Lower lobe of right lung (tissue), 2 donors: ENCODE results near the gene C14orf93. TPM values are rescaled to one million over a fixed set of nuclear protein-coding genes. Genes with fewer than 3 reads are reported as not detected.

ENCODE experiments used
- ATAC-seq, 2 donors: fragments of 200-7000 bp; cut with Tn5 transposase; one replicate each; pipeline ENCODE4 v1.9.1; 2020 to 2022; ENCODE audit warnings: mild to moderate bottlenecking in 2 of 2, moderate library complexity in 2 of 2
- DNase-seq: peaks from one replicate; pipeline ENCODE4 v3.0.0-alpha.2; 2020
- H3K27ac ChIP-seq: fragments of 200-600 bp; one replicate; pipeline ENCODE4 v1.8.0; 2022
- H3K27me3 ChIP-seq: fragments of 200-600 bp; one replicate; pipeline ENCODE4 v1.8.0; 2022; ENCODE audit warnings: low read depth
- H3K36me3 ChIP-seq: fragments of 200-600 bp; one replicate; pipeline ENCODE4 v1.8.0; 2022; ENCODE audit warnings: mild to moderate bottlenecking
- H3K4me1 ChIP-seq: fragments of 200-600 bp; one replicate; pipeline ENCODE4 v1.8.0; 2022
- H3K4me3 ChIP-seq: fragments of 200-600 bp; one replicate; pipeline ENCODE4 v1.8.0; 2022; ENCODE audit warnings: mild to moderate bottlenecking
- H3K9me3 ChIP-seq: fragments of 200-600 bp; one replicate; pipeline ENCODE4 v1.8.0; 2022
- intact Hi-C: fragments of 100-400 bp; cut with DNase I; formaldehyde crosslinking; loops from one replicate; pipeline ENCODE4 v1.11.0; 2022
- total RNA-seq: library from RNA; stranded (reverse); fragmentation: NEBNext Ultra II Directional; extraction: Animal tissue kit (Norgen Biotek cat#: 25700); gene quantifications from one replicate; pipeline ENCODE4 v1.2.1, GENCODE V29; 2021
- TF ChIP-seq, protein P1 (sequence below): fragments of 200-600 bp; IDR thresholded peaks from one replicate; pipeline ENCODE4 v1.8.0; 2022; ENCODE audit warnings: antibody characterized with exemption, mild to moderate bottlenecking
- donor health status: DM: no; HTN: yes; CAD: no; lungs with severe emphysema.

Gene C14orf93
- total RNA-seq, 1 donor from 2014 or later: 9.8 TPM

DNA sequence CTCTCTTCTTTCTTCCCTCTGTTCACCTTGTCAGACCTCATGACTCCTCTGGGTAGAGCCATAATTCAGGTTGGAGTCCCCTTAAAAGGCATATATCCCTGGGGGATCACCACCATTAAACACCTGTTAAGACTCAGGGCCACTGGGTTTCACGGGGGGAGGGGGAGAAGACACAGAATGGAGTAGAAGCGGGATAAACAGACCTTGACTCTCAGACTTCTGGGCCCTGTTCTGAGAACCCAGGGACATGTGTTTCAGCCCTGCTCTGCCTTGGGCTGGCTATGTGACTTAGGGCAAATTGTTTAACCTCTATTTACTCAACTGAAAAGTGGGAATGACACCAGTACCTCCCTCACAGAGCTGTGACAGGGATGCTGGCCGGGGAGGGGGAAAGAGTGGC is 42.7 kb upstream of the C14orf93 start:
- no peak for DNase-seq
- Histone ChIP-seq H3K27me3 (no peaks in the 10 kb centered on the region), H3K4me3 (no peak overlapping the region), H3K36me3 (no peaks in the 10 kb centered on the region), H3K9me3 (no peaks in the 10 kb centered on the region), H3K4me1 (peaks cover 15% of the 10 kb centered on the region), H3K27ac (no peak overlapping the region)
- TF ChIP-seq, protein P1, sequence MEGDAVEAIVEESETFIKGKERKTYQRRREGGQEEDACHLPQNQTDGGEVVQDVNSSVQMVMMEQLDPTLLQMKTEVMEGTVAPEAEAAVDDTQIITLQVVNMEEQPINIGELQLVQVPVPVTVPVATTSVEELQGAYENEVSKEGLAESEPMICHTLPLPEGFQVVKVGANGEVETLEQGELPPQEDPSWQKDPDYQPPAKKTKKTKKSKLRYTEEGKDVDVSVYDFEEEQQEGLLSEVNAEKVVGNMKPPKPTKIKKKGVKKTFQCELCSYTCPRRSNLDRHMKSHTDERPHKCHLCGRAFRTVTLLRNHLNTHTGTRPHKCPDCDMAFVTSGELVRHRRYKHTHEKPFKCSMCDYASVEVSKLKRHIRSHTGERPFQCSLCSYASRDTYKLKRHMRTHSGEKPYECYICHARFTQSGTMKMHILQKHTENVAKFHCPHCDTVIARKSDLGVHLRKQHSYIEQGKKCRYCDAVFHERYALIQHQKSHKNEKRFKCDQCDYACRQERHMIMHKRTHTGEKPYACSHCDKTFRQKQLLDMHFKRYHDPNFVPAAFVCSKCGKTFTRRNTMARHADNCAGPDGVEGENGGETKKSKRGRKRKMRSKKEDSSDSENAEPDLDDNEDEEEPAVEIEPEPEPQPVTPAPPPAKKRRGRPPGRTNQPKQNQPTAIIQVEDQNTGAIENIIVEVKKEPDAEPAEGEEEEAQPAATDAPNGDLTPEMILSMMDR: no peak
- intact Hi-C loops: no loop called here
- no peak for ATAC-seq

- no peak overlapping the region for H3K4me3 ChIP-seq
- H3K4me1 ChIP-seq: peaks cover 15% of the 10 kb centered on the region
- H3K36me3 ChIP-seq: no peaks in the 10 kb centered on the region
- TF ChIP-seq, protein P1: no peak
- intact Hi-C loops: no loop called here
- H3K27ac ChIP-seq: no peak overlapping the region
- DNase-seq (no peak), ATAC-seq (no peak)
- H3K27me3 ChIP-seq: no peaks in the 10 kb centered on the region
- no peaks in the 10 kb centered on the region for H3K9me3 ChIP-seq
Measured at GRCh38 chr14:23052182-23052623, 42.3 kb upstream of the C14orf93 start.

GRCh38 chr14:23051141-23052057 is 41.5 kb upstream of the C14orf93 start:
- Histone ChIP-seq H3K9me3 (no peaks in the 10 kb centered on the region), H3K27ac (no peak overlapping the region), H3K27me3 (no peaks in the 10 kb centered on the region), H3K4me3 (no peak overlapping the region), H3K36me3 (no peaks in the 10 kb centered on the region), H3K4me1 (peaks cover 7% of the 10 kb centered on the region)
- intact Hi-C loops: no loop called here
- DNase-seq: no peak
- ATAC-seq: no peak
- TF ChIP-seq, protein P1: no peak

- no peaks in the 10 kb centered on the region for H3K27me3 ChIP-seq
- no peak overlapping the region for H3K4me3 ChIP-seq
- TF ChIP-seq, protein P1: no peak
- no peaks in the 10 kb centered on the region for H3K36me3 ChIP-seq
- DNase-seq: no peak
- intact Hi-C loops: no loop called here
- no peak overlapping the region for H3K27ac ChIP-seq
- ATAC-seq: no peak
- no peaks in the 10 kb centered on the region for H3K9me3 ChIP-seq
- peaks cover 11% of the 10 kb centered on the region for H3K4me1 ChIP-seq
Measured at GRCh38 chr14:23049011-23049410, 39.1 kb upstream of the C14orf93 start.

GRCh38 chr14:23047751-23048693 is 38.1 kb upstream of the C14orf93 start:
- H3K36me3 ChIP-seq: no peaks in the 10 kb centered on the region
- H3K4me3 ChIP-seq: peak overlapping the region; percentile 27
- H3K27ac ChIP-seq: peak overlapping the region; percentile 58
- DNase-seq (no peak), ATAC-seq (no peak)
- H3K4me1 ChIP-seq: peaks cover 11% of the 10 kb centered on the region
- no peaks in the 10 kb centered on the region for H3K27me3 ChIP-seq
- TF ChIP-seq, protein P1: no peak
- intact Hi-C loops: no loop called here
- no peaks in the 10 kb centered on the region for H3K9me3 ChIP-seq
